CD14-positive monocyte (primary cell): ENCODE measurements around the gene MYL12B. TPM values are rescaled to one million over a fixed set of nuclear protein-coding genes. Genes with fewer than 3 reads are reported as not detected.
"Not testable (repeated sequence)": the region's sequence is repeated elsewhere in the genome, so short reads cannot be mapped to it uniquely, and the experiment has no call there.

Source experiments
- DNase-seq, 3 donors: peaks; one replicate each; pipeline ENCODE4 v3.0.0-alpha.2; 2011 to 2022
- H2AFZ ChIP-seq: 2 replicates; pipeline ENCODE4 v1.6.0; 2012; ENCODE audit warnings: mild to moderate bottlenecking, low read depth, low read length, inconsistent platforms; ENCODE audit not compliant: insufficient read depth, poor library complexity, severe bottlenecking
- H3K27ac ChIP-seq, 2 donors: 1 replicate in 1 of 2; 2 replicates in 1 of 2; pipeline ENCODE4 v1.5.1; 2012 to 2013; ENCODE audit warnings: low read length in 2 of 2, control low read depth in 1 of 2, inconsistent platforms in 1 of 2, low read depth in 1 of 2, mild to moderate bottlenecking in 1 of 2
- H3K27me3 ChIP-seq, 2 donors: one replicate each; pipeline versions ENCODE4 v1.6.0 to v1.6.1; 2011 to 2013; ENCODE audit warnings: low read length in 2 of 2; ENCODE audit not compliant: control insufficient read depth in 2 of 2, insufficient read depth in 2 of 2
- H3K36me3 ChIP-seq, 2 donors: replicated peaks in 1 of 2; 1 replicate in 1 of 2; 2 replicates in 1 of 2; pipeline versions ENCODE4 v1.5.1 to v1.6.1; 2012 to 2013; ENCODE audit warnings: low read length in 2 of 2, control low read depth in 1 of 2, inconsistent platforms in 1 of 2, mild to moderate bottlenecking in 1 of 2; ENCODE audit not compliant: insufficient read depth in 2 of 2, control insufficient read depth in 1 of 2
- H3K4me1 ChIP-seq, 2 donors: 1 replicate in 1 of 2; 2 replicates in 1 of 2; pipeline versions ENCODE4 v1.5.1 to v1.6.1; 2012 to 2013; ENCODE audit warnings: low read length in 2 of 2, control low read depth in 1 of 2, inconsistent platforms in 1 of 2, mild to moderate bottlenecking in 1 of 2, moderate library complexity in 1 of 2; ENCODE audit not compliant: insufficient read depth in 2 of 2, control insufficient read depth in 1 of 2
- H3K4me2 ChIP-seq: replicated peaks from 2 replicates; pipeline ENCODE3; 2012; ENCODE audit warnings: low read length, moderate library complexity, mild to moderate bottlenecking; ENCODE audit not compliant: poor library complexity, severe bottlenecking; ENCODE audit errors: extremely low read depth
- H3K4me3 ChIP-seq, 3 experiments: fragments of 200-600 bp in 1 of 3; sonication (generic) in 1 of 3; replicated peaks in 1 of 3; 1 replicate in 2 of 3; 2 replicates in 1 of 3; pipeline ENCODE4 v1.5.1; 2011 to 2013; ENCODE audit warnings: low read length in 3 of 3, mild to moderate bottlenecking in 3 of 3, control low read depth in 2 of 3, low read depth in 2 of 3, inconsistent platforms in 1 of 3, moderate library complexity in 1 of 3
- H3K79me2 ChIP-seq: 2 replicates; pipeline ENCODE4 v1.6.0; 2012; ENCODE audit warnings: mild to moderate bottlenecking, control low read depth, inconsistent platforms, low read length, moderate library complexity; ENCODE audit not compliant: insufficient read depth
- H3K9ac ChIP-seq: 2 replicates; pipeline ENCODE4 v1.6.0; 2017; ENCODE audit warnings: low read length, mild to moderate bottlenecking; ENCODE audit not compliant: insufficient read depth, poor library complexity, severe bottlenecking
- H3K9me3 ChIP-seq, 2 donors: replicated peaks in 1 of 2; 1 replicate in 1 of 2; 2 replicates in 1 of 2; pipeline versions ENCODE4 v1.5.1 to v1.6.1; 2012 to 2013; ENCODE audit warnings: low read length in 2 of 2, control low read depth in 1 of 2; ENCODE audit not compliant: control insufficient read depth in 1 of 2, insufficient read depth in 1 of 2
- H4K20me1 ChIP-seq: 2 replicates; pipeline ENCODE4 v1.6.0; 2012; ENCODE audit warnings: mild to moderate bottlenecking, low read length, control low read depth, moderate library complexity; ENCODE audit not compliant: insufficient read depth
- H3K27ac Mint-ChIP-seq, 7 donors: one replicate each; pipeline ENCODE4 v1.8.0; 2020; ENCODE audit warnings: mild to moderate bottlenecking in 7 of 7, mixed read lengths in 7 of 7, moderate library complexity in 6 of 7, inconsistent platforms in 2 of 7
- H3K27me3 Mint-ChIP-seq, 3 donors: one replicate each; pipeline ENCODE4 v1.8.0; 2021 to 2022; ENCODE audit warnings: low read depth in 3 of 3, mild to moderate bottlenecking in 3 of 3, mixed read lengths in 3 of 3, moderate library complexity in 3 of 3, inconsistent platforms in 1 of 3
- H3K36me3 Mint-ChIP-seq, 2 donors: one replicate each; pipeline ENCODE4 v1.8.0; 2020; ENCODE audit warnings: mixed read lengths in 2 of 2, inconsistent platforms in 1 of 2, mild to moderate bottlenecking in 1 of 2
- H3K4me1 Mint-ChIP-seq: one replicate; pipeline ENCODE4 v1.8.0; 2020; ENCODE audit warnings: mild to moderate bottlenecking, mixed read lengths
- H3K4me3 Mint-ChIP-seq, 2 donors: one replicate each; pipeline ENCODE4 v1.8.0; 2020; ENCODE audit warnings: mild to moderate bottlenecking in 2 of 2, mixed read lengths in 2 of 2, moderate library complexity in 1 of 2
- H3K9me3 Mint-ChIP-seq, 7 donors: one replicate each; pipeline ENCODE4 v1.8.0; 2020 to 2022; ENCODE audit warnings: mixed read lengths in 7 of 7, mild to moderate bottlenecking in 6 of 7, moderate library complexity in 6 of 7, inconsistent platforms in 2 of 7
- WGBS: methylation state at CpG from one replicate; pipeline ENCODE4 v1.1.5; 2013; ENCODE audit warnings: missing lambda C conversion rate; ENCODE audit not compliant: insufficient coverage; 5-methylcytosine and 5-hydroxymethylcytosine counted together
- intact Hi-C, 2 donors: fragments of 100-400 bp; cut with micrococcal nuclease; formaldehyde crosslinking; loops; one replicate each; pipeline versions ENCODE4 v1.15.0 to v1.15.1; 2023
- polyA plus RNA-seq, 3 donors: library from polyadenylated mRNA; depleted of rRNA in 1 of 3; unstranded in 2 of 3; stranded (reverse) in 1 of 3; fragments of 300-500 nt in 2 of 3; fragments of >200 nt in 1 of 3; fragmentation: Illumina TruSeq in 2 of 3; gene quantifications; 1 replicate in 2 of 3; 2 replicates in 1 of 3; pipeline ENCODE4 v1.2.3, GENCODE V29; 2012 to 2021
- TF ChIP-seq, protein P1 (sequence below): fragments of 200-600 bp; IDR thresholded peaks from one replicate; pipeline ENCODE4 v1.8.0; 2022; ENCODE audit warnings: antibody characterized with exemption, mild to moderate bottlenecking

MYL12B gene
- polyA plus RNA-seq, 3 donors, result 295 to 814 (median 727) TPM

- WGBS, result 92% methylated on average over 5 of the region's 9 CpGs
- Histone ChIP-seq H3K36me3 (no peaks in the 10 kb centered on the region), H2AFZ (no peak within 1 kb of the TSS), H3K4me3 (no peak within 1 kb of the TSS), H3K79me2 (no peaks in the 10 kb centered on the region), H3K27me3 (no peaks in the 10 kb centered on the region), H3K9ac (no peak within 1 kb of the TSS), H3K4me1 (no peaks in the 10 kb centered on the region), H3K27ac (no peak within 1 kb of the TSS), H3K9me3 (no peaks in the 10 kb centered on the region), H4K20me1 (no peaks in the 10 kb centered on the region), H3K4me2 (no peak within 1 kb of the TSS)
- TF ChIP-seq, protein P1, sequence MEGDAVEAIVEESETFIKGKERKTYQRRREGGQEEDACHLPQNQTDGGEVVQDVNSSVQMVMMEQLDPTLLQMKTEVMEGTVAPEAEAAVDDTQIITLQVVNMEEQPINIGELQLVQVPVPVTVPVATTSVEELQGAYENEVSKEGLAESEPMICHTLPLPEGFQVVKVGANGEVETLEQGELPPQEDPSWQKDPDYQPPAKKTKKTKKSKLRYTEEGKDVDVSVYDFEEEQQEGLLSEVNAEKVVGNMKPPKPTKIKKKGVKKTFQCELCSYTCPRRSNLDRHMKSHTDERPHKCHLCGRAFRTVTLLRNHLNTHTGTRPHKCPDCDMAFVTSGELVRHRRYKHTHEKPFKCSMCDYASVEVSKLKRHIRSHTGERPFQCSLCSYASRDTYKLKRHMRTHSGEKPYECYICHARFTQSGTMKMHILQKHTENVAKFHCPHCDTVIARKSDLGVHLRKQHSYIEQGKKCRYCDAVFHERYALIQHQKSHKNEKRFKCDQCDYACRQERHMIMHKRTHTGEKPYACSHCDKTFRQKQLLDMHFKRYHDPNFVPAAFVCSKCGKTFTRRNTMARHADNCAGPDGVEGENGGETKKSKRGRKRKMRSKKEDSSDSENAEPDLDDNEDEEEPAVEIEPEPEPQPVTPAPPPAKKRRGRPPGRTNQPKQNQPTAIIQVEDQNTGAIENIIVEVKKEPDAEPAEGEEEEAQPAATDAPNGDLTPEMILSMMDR, result no peak
- no peak within 1 kb of the TSS for H3K4me3 Mint-ChIP-seq
- intact Hi-C loops, result no loop called here
- no peak for DNase-seq
- H3K36me3 Mint-ChIP-seq, result no peaks in the 10 kb centered on the region
- H3K27me3 Mint-ChIP-seq, result no peaks in the 10 kb centered on the region
- H3K27ac Mint-ChIP-seq, result no peak within 1 kb of the TSS
- peaks cover 0 to 7% (median 1%) of the 10 kb centered on the region in 7 donors for H3K9me3 Mint-ChIP-seq
- no peaks in the 10 kb centered on the region for H3K4me1 Mint-ChIP-seq
Observed at GRCh38 chr18:3219631-3220335, 42.1 kb upstream of the MYL12B start, which contains the start of gene MYOM1. Gene MYOM1 (minus strand): TSS chr18:3219968. CDS start chr18:3215223, 4,745 bp downstream.

DNA sequence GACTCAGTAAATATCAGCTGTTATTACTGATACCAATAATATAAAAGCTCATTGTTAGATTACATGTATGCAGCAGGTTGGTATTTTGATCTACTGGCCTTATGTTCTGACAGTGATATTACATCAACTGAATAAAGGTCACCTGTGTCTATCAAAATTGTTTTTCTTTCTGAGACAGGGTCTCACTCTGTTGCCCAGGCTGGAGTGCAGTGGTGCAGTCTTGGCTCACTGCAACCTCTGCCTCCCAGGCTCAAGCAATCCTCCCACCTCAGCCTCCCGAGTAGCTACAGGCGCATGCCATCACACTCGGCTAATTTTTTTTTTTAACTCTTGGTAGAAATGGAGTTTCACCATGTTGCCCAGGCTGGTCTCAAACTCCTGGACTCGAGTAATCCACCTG, 41.1 kb upstream of the MYL12B start:
- H3K36me3 Mint-ChIP-seq, H2AFZ ChIP-seq, H3K9me3 ChIP-seq, H4K20me1 ChIP-seq, H3K27me3 Mint-ChIP-seq, H3K4me3 Mint-ChIP-seq, DNase-seq, H3K9ac ChIP-seq, H3K79me2 ChIP-seq, H3K9me3 Mint-ChIP-seq, intact Hi-C loops, H3K4me2 ChIP-seq, H3K4me3 ChIP-seq, H3K27ac Mint-ChIP-seq, H3K4me1 Mint-ChIP-seq, H3K4me1 ChIP-seq, H3K27me3 ChIP-seq, H3K27ac ChIP-seq, H3K36me3 ChIP-seq: not testable (repeated sequence)
- 100% methylated on average over 1 of the region's 4 CpGs for WGBS
